Cardiac fibroblast (primary cell): ENCODE measurements around the gene DNASE2B.

Experiments used
- DNase-seq, 2 donors: peaks; one replicate each; pipeline versions ENCODE4 v3.0.0 to v3.0.0-alpha.2; 2010; ENCODE audit warnings: low read depth in 2 of 2
- H3K4me3 ChIP-seq, 2 donors: replicated peaks in 1 of 2; 1 replicate in 1 of 2; 2 replicates in 1 of 2; pipeline ENCODE4 v1.5.1; 2011; ENCODE audit warnings: low read depth in 2 of 2, low read length in 2 of 2, mild to moderate bottlenecking in 2 of 2, moderate library complexity in 1 of 2
- TF ChIP-seq, protein P1 (sequence below): IDR thresholded peaks from one replicate; pipeline ENCODE4 v1.5.1; 2011; ENCODE audit warnings: low read depth, mild to moderate bottlenecking, low read length, inconsistent platforms

DNASE2B gene

DNA sequence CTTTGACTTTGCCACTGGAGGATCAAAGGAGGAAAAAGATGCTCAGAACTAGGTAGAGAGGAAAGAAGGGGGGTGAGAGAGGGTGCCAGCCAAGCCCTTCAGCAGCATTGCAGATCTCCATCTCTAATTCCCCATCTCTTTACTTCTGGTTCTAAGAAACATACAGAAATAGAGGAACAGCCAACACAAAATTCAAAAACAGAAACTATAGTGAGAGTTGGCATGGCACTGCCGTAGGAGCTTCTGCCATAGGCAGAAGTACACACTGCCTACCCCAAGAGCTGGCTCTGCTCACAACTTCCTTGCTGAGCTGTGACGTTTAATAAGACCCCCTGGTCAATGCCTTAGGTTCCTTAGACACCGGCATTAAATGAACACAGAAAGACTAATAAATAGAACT lies 54.2 kb downstream of the DNASE2B start:
- H3K4me3 ChIP-seq = no peak overlapping the region
- no peak for DNase-seq
- TF ChIP-seq, protein P1, sequence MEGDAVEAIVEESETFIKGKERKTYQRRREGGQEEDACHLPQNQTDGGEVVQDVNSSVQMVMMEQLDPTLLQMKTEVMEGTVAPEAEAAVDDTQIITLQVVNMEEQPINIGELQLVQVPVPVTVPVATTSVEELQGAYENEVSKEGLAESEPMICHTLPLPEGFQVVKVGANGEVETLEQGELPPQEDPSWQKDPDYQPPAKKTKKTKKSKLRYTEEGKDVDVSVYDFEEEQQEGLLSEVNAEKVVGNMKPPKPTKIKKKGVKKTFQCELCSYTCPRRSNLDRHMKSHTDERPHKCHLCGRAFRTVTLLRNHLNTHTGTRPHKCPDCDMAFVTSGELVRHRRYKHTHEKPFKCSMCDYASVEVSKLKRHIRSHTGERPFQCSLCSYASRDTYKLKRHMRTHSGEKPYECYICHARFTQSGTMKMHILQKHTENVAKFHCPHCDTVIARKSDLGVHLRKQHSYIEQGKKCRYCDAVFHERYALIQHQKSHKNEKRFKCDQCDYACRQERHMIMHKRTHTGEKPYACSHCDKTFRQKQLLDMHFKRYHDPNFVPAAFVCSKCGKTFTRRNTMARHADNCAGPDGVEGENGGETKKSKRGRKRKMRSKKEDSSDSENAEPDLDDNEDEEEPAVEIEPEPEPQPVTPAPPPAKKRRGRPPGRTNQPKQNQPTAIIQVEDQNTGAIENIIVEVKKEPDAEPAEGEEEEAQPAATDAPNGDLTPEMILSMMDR = no peak

DNA sequence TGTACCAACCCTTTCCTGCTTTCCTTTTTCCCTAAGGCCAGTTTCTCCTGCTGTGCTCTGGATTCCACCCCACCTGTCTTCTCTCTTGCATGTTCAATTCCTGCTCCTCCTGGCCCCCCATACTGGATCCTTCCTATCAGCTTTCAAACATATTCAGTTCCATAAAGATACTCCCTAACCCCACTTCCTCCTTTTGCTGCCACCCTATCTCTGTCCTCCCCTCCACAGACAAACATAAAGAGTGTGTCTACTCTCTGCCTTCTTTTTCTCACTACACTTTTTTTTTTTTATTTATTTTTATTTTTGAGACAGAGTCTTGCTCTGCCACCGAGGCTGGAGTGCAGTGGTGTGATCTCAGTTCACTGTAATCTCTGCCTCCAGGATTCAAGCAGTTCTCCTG lies 63.8 kb downstream of the DNASE2B start:
- no peak for DNase-seq
- TF ChIP-seq, protein P1 = no peak

More for the DNA sequence above, 63.8 kb downstream of the DNASE2B start:
- no peak overlapping the region for H3K4me3 ChIP-seq
